ENCODE measurements around the gene ID2. TPM values are rescaled to one million over a fixed set of nuclear protein-coding genes. Genes with fewer than 3 reads are reported as not detected.
A peak's percentile ranks its signal among the peaks of the same experiment; 100 is the strongest.

ID2 gene
- polyA plus RNA-seq, 1 donor from 2014 or later: 19.3 TPM

DNA sequence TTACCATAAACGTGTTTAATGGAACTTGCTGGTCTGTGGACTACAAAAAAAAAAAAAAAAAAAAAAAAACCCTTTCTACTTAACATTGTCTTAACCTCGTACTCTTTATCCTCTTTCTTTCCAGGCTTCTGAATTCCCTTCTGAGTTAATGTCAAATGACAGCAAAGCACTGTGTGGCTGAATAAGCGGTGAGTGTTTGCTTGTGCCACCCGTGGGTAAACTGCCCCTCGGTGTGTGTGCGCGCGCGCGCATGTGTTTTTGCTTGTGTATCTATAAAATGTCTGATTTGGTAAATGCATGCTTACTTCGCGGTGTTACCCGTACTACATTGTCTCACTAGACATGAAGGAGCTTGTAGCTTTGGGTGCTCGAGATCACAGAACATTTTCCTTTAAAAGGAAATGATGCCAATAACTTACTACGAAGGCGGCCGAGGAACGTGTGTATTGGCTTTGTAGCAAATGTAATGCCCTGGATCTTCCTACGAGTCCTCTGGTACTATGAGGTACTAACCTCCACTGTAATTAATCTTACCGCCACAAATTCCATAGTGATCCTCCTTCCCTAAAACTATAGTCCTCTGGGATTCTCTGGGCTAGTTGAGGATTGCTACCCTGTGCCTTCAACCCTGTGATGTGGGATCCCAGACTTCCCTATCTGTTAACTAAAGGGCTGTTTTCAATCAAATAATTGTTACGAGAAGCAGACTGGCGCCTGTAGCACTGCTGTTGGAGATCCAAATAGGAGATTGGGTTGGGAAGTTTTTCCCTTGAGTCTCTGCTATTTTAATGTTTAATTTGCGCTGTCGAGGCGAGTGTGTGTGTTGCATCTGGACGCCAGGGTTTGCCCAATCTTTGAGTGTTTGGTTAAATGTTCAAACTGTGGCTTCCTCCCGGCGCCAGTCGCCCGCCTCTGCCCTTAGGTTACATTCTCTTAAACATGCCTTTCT, 1.1 kb downstream of the ID2 start:
- H3K4me1 Mint-ChIP-seq: peaks cover 18 to 32% (median 32%) of the 10 kb centered on the region in 3 donors
- peaks cover 3% of the 10 kb centered on the region for H3K36me3 Mint-ChIP-seq
- peaks cover 52% of the 10 kb centered on the region for H3K27me3 Mint-ChIP-seq
- H3K4me3 Mint-ChIP-seq: peak overlapping the region; percentile 81 to 94 (median 88)
- peaks cover 0 to 8% (median 0%) of the 10 kb centered on the region in 3 donors for H3K9me3 Mint-ChIP-seq
- peak overlapping the region; percentile 76 to 88 (median 76) for H3K27ac Mint-ChIP-seq

GRCh38 chr2:8684540-8684877, 2.7 kb downstream of the ID2 start:
- Mint-ChIP-seq H3K4me1 (peaks cover 18 to 29% (median 27%) of the 10 kb centered on the region in 3 donors), H3K9me3 (peaks cover 0 to 6% (median 0%) of the 10 kb centered on the region in 3 donors), H3K36me3 (peaks cover 3% of the 10 kb centered on the region), H3K27ac (peak overlapping the region in 1 of 3 donors; percentile 67), H3K27me3 (peaks cover 48% of the 10 kb centered on the region), H3K4me3 (peak overlapping the region; percentile 77 to 92 (median 86))

GRCh38 chr2:8684878-8685696, 3.2 kb downstream of the ID2 start:
- Mint-ChIP-seq H3K4me1 (peaks cover 18 to 26% (median 24%) of the 10 kb centered on the region in 3 donors), H3K4me3 (peak overlapping the region; percentile 77 to 92 (median 86)), H3K9me3 (peaks cover 0 to under 1% (median 0%) of the 10 kb centered on the region in 3 donors), H3K27ac (peak overlapping the region in 1 of 3 donors; percentile 67), H3K36me3 (peaks cover 3% of the 10 kb centered on the region), H3K27me3 (peaks cover 44% of the 10 kb centered on the region)

- peaks cover 40% of the 10 kb centered on the region for H3K27me3 Mint-ChIP-seq
- H3K4me1 Mint-ChIP-seq: peaks cover 18 to 26% (median 23%) of the 10 kb centered on the region in 3 donors
- no peaks in the 10 kb centered on the region for H3K9me3 Mint-ChIP-seq
- H3K4me3 Mint-ChIP-seq: peak overlapping the region in 3 of 4 donors; percentile 3 to 55 (median 39)
- H3K27ac Mint-ChIP-seq: peak overlapping the region in 2 of 3 donors; percentile 31 to 79
- H3K36me3 Mint-ChIP-seq: peaks cover 3% of the 10 kb centered on the region
Measured at GRCh38 chr2:8685697-8686358, 4.0 kb downstream of the ID2 start.

DNA sequence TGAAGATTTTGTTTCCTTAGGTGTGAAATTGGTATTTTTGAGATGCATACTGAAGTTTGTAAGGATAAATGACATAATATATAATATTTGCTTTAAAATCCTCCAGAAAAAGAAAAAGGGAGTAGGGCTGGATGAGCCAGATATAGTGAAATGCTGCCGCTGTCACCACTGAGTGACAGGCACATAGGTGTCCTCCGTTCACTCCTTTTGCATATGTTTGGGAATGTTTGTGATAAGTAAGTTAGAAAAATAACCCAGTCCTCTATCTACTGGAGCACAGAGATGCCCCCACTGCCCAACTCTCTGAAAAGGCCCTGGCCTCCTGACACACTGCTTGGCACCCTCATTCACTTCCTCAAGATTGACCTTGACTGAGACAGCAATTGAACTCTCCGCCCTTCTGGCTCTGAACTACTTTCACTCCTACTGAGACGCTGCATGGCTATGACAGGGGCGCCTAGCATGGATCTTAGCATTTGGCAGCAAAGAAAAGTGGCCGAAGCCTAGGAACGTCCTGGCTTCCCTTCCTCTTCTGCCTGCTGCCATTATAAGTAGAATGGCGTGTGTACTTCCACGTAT, 10.1 kb downstream of the ID2 start:
- Mint-ChIP-seq H3K4me1 (no peaks in the 10 kb centered on the region), H3K9me3 (peaks cover 0 to 5% (median 0%) of the 10 kb centered on the region in 3 donors), H3K27ac (peak overlapping the region in 1 of 3 donors; percentile 24), H3K27me3 (peaks cover 22% of the 10 kb centered on the region), H3K4me3 (no peak overlapping the region), H3K36me3 (no peaks in the 10 kb centered on the region)

- H3K27me3 Mint-ChIP-seq: peaks cover 22% of the 10 kb centered on the region
- H3K4me3 Mint-ChIP-seq: no peak overlapping the region
- no peaks in the 10 kb centered on the region for H3K36me3 Mint-ChIP-seq
- H3K4me1 Mint-ChIP-seq: no peaks in the 10 kb centered on the region
- H3K9me3 Mint-ChIP-seq: peaks cover 0 to 5% (median 0%) of the 10 kb centered on the region in 3 donors
- H3K27ac Mint-ChIP-seq: no peak overlapping the region
Measured at GRCh38 chr2:8692783-8693156, 10.9 kb downstream of the ID2 start.

DNA sequence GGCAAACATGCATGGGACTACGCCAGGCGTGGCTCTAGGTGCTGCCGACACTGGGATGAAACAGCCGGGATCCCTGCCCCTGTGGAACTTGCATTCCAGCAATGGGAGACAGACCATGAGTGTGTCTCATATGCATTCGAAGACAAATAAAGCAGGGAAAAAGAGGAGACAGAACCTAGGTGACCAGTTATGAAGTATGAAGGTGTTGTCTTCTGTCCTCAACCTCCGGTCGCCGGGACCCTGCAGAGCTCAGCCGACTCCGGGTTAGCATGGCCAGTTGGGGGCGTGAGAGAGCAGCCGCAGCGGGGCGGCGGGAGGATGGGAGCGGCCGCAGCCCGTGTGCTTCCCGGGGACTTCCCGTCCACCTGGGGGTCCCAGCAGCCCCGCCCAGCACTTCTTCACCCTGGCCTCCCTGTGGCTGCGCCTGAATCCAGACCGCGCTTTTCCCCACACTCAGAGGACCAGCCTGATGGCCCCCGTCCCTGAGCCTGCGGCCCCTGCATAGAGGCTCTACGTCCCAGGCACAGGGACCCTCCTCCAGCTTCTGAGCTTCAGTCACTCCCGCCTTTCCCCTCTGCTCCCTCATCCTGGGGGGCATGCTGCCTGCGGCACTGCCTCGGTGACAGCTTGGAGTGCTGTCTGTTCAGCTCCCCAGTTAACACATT, 11.4 kb downstream of the ID2 start:
- peaks cover 0 to 5% (median 0%) of the 10 kb centered on the region in 3 donors for H3K9me3 Mint-ChIP-seq
- H3K4me3 Mint-ChIP-seq: no peak overlapping the region
- H3K27ac Mint-ChIP-seq: no peak overlapping the region
- no peaks in the 10 kb centered on the region for H3K36me3 Mint-ChIP-seq
- H3K27me3 Mint-ChIP-seq: peaks cover 22% of the 10 kb centered on the region
- H3K4me1 Mint-ChIP-seq: no peaks in the 10 kb centered on the region

DNA sequence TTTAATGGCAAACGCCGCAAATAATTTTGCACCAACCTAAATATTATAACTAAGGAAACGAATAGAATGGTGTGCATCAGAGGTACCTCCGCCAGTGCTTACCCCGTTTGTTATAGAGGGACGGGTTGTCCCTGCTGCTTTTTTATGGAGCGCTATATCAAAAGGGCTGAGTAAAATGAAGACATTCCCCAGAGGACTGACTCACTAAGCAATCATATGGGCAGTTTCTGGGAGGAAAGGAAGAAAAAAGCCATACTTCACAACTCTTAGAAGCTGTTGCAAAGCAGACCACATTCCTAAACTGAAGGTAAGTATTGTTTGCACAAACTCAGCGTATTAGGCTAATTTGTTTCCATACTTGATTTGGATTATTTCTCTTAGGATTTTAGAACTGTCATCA, 12.9 kb downstream of the ID2 start:
- Mint-ChIP-seq H3K27ac (no peak overlapping the region), H3K36me3 (no peaks in the 10 kb centered on the region), H3K27me3 (peaks cover 19% of the 10 kb centered on the region), H3K4me3 (no peak overlapping the region), H3K4me1 (no peaks in the 10 kb centered on the region), H3K9me3 (peaks cover 0 to 5% (median 0%) of the 10 kb centered on the region in 3 donors)

GRCh38 chr2:8697190-8697589, 15.3 kb downstream of the ID2 start:
- no peaks in the 10 kb centered on the region for H3K36me3 Mint-ChIP-seq
- peaks cover 8% of the 10 kb centered on the region for H3K27me3 Mint-ChIP-seq
- no peak overlapping the region for H3K4me3 Mint-ChIP-seq
- no peaks in the 10 kb centered on the region for H3K4me1 Mint-ChIP-seq
- no peak overlapping the region for H3K27ac Mint-ChIP-seq
- H3K9me3 Mint-ChIP-seq: peaks cover 0 to 1% (median 0%) of the 10 kb centered on the region in 3 donors

DNA sequence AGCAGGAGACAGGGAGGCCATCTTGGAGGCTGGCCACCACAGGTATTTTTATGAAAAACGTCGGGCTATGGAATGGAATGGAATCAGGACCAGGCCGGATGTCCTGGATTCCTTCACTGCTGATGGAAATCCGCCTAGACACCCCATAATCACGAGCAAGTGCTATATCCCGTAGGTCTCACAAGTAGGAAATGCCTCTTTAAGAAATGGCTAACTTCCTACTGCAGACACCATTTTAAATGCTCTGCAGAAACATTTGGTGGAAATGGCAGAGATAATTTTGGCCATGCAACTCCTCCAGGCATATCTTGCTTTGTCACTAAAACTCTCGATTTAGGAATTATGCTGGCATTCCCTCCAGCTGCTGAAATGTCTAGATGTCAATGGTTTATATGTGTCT, 18.0 kb downstream of the ID2 start:
- Mint-ChIP-seq H3K36me3 (no peaks in the 10 kb centered on the region), H3K4me3 (no peak overlapping the region), H3K4me1 (no peaks in the 10 kb centered on the region), H3K27me3 (peaks cover 3% of the 10 kb centered on the region), H3K27ac (no peak overlapping the region), H3K9me3 (no peaks in the 10 kb centered on the region)

DNA sequence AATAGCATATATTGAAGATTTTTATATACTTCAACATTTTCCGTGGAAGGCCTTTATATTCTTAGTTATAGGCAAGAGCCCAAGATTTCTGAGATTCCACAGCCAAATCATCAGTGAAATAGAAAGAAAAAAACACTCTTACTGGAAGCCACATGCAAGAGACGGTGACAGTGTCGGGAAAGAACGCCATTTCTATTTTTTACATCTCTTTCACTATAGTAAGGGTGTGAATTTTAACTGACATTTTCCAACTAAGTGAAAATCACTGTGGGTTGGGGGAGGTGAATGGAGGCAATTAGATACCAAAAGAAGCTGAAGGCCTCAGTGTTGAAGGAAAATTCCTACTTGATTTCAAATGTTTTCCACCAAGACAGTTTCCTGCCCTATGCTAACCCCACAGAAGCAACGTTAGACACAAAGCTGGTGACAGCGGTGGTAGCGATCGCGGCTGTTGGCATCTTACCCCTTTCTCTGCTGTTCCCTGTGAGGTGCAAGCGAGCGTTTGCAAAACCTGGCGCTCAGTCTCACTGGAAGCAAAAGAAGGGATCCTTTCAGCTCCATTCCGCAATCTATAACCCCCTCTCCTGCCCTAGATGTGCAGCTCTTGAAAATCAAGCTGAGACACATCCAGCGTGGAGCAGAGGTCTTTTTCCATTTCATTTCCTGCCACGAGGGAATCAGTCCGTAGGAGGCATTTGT, 20.0 kb downstream of the ID2 start:
- Mint-ChIP-seq H3K9me3 (no peaks in the 10 kb centered on the region), H3K4me3 (no peak overlapping the region), H3K27me3 (peaks cover 3% of the 10 kb centered on the region), H3K36me3 (no peaks in the 10 kb centered on the region), H3K4me1 (no peaks in the 10 kb centered on the region), H3K27ac (no peak overlapping the region)

- peaks cover 3% of the 10 kb centered on the region for H3K27me3 Mint-ChIP-seq
- no peaks in the 10 kb centered on the region for H3K36me3 Mint-ChIP-seq
Measured at GRCh38 chr2:8704906-8705305, 23.1 kb downstream of the ID2 start.

DNA sequence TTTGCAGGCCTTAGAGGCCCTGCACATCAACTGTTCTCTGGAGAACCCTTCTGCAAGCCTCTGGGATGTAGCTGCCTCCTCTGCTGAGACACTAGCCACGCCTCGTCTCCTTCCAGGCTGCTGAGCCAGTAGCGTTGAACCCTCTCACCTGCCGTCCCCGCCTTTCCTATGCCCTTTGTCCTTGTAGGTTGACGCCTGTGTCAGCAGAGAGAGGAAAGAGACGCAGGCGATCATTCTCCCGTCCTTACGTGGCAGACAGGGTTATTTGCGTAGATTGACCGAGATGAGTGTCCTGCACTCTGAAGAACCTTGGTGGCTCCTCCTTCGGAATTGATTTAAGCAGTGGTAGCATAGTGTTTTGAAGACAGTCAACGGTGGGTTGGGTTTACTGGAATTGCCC, 27.8 kb downstream of the ID2 start:
- no peak overlapping the region for H3K27ac Mint-ChIP-seq
- peaks cover 2 to 5% (median 2%) of the 10 kb centered on the region in 3 donors for H3K9me3 Mint-ChIP-seq
- no peaks in the 10 kb centered on the region for H3K36me3 Mint-ChIP-seq
- H3K4me3 Mint-ChIP-seq: peak overlapping the region in 1 of 4 donors; percentile 23
- peaks cover 13% of the 10 kb centered on the region for H3K27me3 Mint-ChIP-seq
- no peaks in the 10 kb centered on the region for H3K4me1 Mint-ChIP-seq

More at GRCh38 chr2:8704906-8705305, 23.1 kb downstream of the ID2 start:
- Mint-ChIP-seq H3K9me3 (peaks cover 0 to 5% (median 0%) of the 10 kb centered on the region in 3 donors), H3K4me1 (no peaks in the 10 kb centered on the region), H3K27ac (no peak overlapping the region), H3K4me3 (no peak overlapping the region)
